Activated CD4-positive, alpha-beta T cell treated with anti-CD3 and anti-CD28 coated beads for 4 hours (primary cell): ENCODE data around the gene PLXNA4.

Experiments used
- DNase-seq, 2 donors: peaks; one replicate each; pipeline ENCODE4 v3.0.0-alpha.2; 2020

The PLXNA4 gene

DNA sequence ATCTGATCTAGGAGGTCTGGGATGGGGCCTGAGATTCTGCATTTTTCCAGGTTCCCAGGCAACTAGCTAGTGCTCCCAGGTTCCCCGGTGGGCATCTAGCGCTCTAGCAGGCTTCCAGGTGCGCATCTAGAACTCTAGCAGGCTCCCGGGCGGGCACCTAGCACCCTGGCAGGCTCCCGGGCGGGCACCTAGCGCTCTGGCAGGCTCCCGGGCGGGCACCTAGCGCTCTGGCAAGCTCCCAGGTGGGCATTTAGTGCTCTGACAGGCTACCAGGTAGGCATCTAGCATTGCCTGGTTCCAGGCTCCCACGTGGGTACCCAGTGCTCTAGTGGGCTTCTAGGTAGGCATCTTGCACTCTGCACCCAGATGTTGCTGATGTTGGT is 414.7 kb downstream of the PLXNA4 start:
- DNase-seq = no peak

DNA sequence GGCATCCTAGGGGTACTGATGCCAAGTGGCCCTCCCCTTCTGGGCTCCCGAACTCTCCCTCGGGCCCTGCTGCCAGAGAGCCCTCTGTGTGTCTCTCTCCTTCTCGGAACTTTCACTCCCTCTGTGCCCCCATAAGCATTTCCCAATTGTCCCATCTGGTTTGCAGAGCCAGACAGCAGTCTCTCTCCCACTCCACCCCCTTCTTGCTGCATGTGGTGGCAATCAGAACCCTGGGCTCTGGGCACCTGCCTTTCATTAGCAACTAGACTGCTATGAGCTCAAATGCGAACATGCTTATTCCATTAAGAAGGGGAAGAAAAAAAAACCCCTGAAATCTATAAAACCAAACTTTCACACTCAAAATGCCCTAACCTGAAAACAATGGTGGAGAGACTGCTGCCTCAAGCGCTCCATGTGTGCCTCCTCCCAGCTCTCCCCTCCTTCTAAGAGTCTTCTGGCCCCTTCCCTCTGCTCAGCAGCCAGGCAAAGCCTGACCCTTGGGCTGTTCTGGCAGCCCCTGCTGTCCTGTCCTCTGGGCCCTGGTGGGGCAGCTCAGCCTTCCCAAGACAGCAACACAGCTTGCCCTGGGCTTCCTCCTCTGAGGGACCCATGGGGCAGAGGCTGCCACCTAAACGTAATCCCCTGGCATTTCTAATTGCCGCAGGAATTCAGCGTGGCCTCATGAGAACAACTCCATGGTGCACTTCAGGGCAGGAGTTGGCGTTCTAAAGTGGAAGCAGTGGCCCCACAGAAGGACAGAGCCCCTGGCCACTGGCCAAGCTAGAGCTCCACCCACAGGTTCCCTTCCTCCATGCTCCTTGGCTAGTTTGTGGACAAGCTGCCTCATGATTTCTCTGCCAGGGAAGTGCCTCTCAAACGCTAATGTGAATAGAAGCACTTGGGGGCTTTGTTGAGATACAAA is 415.4 kb downstream of the PLXNA4 start:
- DNase-seq = no peak

DNA sequence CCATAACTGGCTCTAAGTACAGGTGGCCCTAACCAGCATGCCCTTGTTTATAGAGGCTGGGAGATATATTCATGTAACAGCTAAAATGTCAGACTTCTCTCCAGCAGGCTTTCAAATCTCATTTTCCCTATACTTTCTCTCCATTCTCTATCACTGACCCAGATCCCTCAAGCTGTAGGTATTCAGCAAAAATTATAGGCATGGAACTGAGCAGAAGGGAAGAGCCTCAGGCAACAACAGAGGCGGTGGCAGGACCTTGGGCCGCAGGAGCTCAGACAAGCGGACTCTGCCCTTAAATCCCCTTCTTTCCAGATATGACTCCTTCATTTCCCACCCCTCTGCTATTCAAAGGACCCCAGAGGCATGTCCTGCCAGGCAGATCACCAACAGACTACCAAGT is 417.4 kb downstream of the PLXNA4 start:
- no peak for DNase-seq

DNA sequence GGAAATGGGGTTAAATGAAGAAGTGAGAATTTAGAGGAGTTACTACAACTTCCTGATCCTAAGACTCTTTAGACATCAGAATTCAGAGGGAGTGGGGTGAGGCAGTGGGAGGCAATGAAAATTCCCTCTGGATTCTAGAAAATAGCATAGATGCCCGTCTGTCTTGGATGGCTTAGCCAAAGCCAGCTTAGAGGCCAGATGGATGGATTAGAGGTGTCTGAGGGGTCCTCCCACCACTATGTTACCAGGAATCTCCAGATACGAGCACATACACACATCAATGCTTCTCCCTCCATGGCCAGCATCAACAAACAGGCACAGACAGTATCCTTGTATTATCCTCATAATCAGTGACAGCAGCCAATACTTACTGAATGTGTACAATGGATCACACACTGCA is 418.1 kb downstream of the PLXNA4 start:
- DNase-seq = no peak

DNA sequence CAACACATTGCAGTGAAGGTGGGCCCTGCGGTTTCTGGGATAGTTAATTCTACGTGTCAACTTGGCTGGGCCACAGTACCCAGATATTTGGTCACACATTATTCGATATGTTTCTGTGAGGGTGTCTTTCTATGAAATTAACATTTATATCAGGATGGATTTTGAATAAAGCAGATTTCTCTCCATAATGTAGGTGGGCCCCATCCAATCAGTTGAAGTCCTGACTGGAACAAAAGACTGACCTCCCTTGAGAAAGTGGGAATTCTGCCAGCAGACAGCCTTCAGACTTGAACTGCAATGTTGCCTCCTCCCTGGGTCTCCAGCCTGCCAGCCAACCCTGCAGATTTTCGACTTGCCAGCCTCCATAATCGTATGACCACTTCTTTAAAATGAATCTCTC is 420.6 kb downstream of the PLXNA4 start:
- DNase-seq = no peak

DNA sequence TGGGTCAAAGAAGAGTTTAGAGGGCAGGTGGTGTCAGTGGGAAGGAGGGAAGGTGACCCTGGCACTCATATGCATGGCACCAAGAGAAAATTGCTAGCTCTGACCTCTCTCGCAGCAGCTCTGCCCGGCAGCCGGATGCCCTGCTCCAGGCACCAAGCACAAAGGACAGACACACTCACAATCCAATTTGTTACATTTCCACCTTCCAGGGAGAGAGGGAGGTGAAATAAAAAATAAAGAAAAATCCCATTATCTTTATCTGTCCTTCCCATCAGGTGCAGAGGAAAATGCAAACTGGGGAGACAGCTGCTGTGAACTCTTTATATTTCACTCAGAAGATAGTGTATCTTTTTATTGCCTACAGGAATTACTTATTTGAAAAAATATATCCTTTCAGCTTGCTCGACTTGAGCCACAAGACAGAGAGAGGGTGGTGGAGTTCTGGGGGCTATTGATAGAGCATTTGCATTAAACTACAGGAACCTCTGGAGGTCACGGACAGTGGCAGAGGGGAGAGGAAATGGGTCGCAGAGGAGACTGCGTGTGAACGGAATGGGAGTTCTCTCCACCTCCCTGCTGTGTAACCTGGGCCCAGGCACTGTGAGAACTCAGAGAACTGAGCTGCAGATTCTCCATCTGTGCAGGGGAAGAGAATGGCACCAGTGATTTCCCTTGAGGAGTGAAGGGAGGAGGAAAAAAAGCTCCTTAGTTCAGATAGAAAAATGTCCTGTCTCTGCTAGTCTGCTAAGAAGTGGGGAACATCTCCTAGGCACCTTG is 421.4 kb downstream of the PLXNA4 start:
- no peak for DNase-seq

DNA sequence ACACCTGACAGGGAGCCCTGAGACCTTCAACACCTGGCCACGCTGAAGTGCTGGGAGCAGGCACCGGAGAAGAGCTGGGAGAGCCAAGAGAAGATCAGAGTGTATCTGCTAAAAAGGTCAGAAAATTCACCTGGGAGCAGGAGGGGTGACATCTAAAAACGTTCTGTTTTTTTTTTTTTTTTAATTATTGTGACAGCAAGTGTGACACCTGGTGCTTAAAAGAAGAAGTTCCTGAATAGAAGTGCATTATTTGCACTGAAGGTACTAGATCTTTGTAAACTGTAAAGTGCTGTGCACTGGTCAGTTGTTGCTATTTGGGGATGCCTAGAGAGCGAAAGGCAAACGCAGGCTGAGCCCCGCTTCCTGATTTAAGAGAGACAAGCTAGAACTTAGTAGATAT is 422.0 kb downstream of the PLXNA4 start:
- DNase-seq = no peak

DNA sequence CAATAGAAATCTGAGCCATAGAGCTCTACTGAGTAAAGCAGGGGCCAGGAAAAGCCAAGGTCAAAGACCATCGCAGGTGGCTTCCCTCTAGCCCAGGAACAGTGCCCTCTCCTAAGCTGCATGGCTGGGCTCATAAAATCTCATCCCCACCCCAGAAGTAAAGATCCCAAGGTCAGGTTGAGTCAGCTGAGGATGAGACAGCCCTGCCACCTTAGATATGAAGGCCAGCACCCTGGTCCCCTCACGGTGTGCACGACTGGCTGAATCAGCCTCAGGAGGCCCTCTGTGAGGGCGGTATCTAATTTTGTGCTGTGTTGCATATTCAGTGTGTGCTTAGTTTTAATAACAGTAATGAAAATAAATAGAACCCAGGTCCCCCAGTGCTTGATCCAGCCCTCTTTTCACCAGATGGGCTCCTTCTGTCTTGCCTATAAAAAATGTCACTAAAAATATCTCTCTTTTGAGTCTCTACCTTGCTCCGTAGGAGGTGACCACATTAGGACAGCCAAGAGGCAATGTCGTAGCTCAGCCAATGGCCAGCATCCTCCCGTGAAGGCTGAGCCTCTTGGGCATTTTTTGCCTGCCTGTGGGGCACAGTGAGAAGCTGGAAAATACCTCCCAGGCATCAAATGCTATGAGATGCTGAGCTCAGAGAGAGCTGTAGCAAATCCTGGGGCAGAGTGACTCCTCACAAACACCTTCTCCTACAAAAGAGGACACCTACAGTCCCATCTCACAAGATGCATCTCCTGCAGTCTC is 424.0 kb downstream of the PLXNA4 start:
- DNase-seq = no peak

DNA sequence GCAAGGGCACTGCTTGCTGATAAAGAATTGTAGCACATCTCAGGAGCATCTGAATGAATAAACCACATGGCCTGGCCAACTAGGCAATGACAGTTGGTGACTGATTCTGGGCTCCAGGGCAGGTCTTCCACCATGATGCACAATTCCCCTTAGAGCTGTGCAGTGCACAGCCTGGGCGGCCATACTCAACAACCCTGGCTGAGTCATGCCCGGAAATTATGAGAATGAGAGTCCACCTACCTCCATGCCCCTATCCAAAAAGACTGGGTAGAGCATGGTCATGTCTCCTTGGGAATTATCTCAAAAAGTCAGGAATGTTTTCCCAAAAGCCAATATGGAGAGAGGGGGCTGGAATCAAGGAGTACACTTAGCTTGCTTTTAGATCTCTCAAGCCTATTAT is 425.6 kb downstream of the PLXNA4 start:
- no peak for DNase-seq

DNA sequence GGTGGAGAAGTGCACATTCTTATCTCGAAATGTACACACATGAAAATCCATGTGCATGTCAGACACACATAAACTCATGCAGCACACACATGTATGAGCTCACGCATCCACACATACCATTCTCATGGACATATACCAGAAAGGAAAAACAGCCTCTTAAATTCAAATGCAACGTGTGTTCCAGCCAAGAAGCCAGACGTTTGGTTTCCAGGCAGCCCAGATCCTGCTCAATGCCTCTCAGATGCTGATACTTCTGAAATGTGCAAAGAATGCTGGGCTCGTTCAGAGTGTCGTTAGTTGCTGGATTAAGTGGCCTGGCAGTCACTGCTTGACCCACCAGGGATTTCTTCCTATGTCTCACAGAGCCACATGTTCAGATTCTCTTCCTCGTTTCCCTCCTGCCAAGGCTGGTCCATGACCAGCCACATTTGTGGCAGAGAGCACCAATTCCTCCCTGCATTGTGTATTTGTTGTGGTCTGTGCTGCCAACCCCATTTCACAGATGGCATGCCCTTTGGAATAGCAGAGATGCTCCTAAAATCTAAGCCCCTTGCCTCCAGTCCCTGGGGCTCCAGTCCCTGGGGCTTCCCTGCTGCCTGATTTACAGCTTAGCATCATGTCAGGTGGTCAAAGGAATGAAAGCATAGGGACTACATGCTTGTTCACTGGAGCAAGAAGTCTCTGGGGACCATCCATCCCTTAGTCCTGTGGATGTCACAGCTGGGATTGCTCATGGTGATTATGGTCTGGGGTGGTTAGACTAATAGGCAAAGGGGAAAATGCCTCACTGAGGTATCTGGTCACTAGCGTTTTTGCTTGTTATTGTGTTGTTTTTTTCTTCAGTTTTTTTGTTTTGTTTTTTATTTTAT is 426.6 kb downstream of the PLXNA4 start:
- DNase-seq = no peak

DNA sequence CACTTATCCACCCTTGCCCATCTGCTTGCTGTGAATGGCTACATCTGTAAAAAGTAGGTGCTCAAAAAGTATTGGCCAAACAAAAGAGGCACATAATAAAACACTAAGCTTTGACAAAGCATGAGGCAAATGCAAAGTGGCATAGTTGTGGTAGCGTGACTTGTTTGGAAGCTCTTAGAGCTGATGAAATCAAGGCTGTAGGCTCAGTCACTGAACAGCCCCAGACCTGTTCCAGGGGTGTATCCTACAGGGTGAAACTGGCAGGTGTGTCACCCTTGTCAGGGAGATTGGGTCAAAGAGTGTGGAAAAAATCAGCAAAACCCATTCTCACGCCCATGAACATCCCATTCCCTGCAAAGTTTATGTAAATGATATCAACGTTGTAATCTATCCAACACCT is 427.4 kb downstream of the PLXNA4 start:
- no peak for DNase-seq

DNA sequence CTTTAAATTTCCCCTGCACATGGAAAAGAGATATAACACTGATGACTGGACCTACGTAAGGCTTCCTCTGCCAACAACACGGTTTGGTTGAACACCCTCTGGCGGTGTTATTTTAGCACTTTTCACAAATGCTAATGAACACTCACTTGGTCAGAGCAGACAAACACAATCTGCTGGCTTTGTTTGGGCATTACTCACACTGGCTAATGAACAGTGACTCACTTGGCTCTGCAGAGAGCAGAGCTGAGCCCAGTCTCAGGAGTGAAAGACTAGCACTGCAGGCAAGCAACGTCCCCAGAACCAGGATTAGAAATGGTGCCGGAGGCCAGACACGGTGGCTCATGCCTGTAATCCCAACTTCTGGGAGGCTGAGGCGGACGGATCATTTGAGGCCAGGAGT is 430.8 kb downstream of the PLXNA4 start:
- DNase-seq = no peak

DNA sequence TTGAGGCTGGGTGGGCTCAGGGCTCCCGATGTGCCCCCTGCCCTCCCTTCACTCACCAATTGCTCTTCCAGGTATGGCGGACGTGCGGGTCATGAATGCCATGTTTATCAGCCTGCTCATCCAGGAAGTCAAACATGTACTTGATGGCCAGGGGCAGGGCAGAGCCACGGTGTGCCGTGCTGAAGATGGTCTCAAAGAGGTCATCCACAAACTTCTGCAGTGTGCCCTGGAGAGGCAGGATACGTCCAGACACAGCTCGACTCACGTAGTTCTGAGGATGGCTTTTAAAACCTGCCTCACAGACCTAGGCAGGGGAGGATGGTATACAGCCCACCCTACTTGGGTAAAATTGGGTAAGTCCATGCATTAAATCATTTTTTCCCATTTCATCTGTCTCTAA is 431.2 kb downstream of the PLXNA4 start:
- DNase-seq = no peak

DNA sequence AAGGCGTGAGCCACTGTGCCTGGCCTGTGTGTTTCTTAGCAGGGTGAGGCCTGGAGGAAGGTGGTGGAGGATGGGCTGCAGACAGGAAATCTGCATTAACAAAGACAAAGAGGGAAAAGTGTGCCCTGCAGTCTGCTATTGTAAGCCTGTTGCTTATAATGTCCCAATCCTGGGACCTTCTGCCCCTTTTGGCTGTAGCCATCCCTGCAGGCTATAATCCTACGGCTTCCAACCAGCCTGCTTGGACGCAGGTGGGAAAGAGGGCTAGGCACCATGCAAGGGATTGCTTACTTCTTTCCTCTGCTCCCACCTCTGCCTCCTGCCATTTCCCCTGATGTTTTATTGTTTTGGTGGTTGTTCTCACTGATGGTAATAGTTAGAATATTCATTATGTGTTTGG is 434.3 kb downstream of the PLXNA4 start:
- no peak for DNase-seq

DNA sequence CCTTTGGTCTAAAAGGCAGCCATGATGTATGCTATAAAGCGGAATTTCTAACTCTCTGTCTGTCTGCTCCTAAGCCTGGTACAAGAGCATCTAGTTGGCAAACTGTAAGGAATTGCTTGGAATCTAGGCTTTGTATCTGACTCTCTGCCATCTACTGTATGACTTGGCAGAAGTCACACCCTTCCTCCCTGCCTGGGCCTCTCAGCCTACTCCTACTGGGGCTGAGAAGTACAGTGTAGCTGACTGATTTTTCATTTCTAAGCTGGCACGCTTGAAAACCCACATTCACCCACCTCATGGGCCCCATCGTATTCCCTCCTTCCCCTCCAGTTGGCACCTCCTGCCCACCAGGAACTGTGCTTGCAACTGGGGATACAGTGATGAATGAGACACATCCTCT is 435.2 kb downstream of the PLXNA4 start:
- DNase-seq = no peak

DNA sequence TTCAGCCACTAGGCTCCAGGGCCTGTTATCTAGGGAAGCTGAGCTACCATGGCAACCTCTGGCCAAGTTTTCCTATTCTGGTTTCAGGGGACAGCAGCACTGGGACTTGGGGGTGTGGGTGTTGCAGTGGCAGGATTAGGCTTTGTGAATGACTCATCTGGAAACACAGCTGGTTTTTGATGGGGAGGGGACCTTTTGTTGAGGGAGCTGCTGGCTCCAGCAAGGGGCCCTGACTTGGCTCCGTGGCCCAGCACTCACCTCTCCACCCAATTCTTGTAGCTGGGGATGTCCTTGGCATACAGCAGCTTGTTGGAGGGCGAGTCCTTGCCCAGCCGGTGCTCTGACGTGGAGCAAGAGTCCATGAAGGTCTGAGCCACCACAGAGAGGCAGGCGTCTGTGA is 435.9 kb downstream of the PLXNA4 start:
- no peak for DNase-seq

DNA sequence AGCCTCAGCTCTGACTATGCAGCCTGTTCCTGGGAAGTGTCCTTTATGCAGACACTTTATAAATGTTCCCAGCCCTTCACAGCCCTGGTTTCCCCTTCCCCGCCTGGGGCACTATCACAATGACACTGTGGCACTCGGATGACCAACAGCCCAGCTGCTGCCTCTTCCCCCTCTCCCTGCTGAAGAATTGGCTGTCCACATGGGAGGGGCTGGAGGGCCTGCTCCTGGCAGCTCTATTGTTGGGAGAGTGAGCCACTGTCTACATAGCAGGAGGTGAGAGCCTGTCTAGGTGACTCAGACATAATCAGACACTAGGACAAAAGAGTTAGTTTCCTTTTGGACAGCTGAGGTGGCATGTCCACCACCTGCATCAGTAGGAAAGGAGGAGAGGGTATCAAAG is 437.5 kb downstream of the PLXNA4 start:
- DNase-seq = no peak

DNA sequence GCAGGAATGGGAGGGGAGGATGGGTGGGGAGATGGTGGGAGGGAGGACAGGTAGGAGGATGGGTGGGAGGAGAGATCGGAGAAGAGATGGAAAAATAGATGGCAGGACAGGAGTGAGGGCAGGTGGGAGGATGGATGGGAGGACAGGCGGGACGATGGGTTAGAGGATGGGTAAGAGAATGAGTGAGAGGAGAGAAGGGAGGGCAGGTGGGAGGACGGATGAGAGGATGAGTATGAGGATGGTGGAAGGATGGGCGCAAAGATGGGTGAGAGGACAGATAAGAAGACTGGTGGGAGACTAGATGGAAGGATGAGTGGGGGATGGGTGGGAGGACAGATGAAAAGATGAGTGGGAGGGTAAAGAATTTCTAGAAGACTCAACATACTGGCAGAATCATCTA is 438.6 kb downstream of the PLXNA4 start:
- DNase-seq = no peak

DNA sequence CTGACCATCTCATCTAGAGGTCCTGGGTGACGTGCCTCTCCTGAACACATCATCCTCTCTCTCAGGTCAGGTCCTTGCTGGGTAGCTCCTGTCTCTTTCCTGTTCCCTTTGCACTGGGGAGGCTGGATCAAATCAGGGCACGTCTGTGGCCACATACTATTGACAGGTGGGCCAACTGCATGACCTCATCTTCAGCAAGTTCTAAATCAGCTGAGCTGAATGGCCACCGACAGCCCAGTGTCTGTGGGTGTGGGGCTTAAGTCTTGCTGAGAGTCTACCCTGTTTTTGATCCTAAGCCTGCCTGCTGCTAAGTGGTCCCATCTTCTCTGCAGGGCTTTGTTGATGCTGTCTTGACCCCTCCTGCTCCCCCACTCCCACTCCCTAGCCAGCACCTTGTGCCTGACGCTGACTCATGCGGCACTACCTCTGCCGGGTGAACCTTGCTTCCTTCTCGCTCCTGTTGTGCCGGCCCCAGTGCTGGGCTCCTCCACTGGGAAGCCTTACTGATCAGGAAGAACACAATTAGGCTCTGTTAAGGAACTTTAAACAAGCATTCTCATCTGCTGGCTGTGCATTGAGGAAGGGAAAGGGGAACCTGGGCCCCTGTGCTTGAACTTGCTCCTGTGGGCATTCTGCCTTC is 440.4 kb downstream of the PLXNA4 start:
- no peak for DNase-seq

DNA sequence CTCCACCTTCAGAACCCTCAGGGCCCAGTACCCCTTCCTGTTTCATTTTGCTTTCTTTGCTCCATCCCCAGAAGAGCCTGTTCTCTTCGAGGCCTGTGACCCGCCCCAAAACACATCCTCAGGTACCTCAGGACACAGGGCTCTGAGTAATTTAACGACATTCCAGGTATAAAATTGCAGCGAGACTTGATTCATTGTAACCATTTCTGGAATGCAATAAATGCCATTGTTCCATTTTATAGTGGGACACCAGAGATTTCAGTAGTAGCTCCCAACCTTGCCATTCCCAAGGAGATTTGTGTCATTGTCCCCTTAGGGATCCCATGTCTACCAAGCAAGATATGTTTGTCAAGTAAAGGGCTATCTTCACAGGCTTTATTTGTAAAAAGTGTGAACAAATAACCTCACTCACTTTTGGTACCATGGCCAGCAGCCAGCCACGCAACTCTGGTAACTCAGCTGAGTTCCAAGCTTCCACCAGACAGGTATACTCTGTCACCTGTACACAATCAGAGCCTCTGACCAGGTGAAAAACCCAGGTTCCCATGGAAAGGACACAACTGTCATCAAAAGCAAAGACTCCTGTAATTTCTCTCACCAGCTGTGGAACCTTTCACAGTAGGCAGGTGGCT is 441.3 kb downstream of the PLXNA4 start:
- DNase-seq = no peak

DNA sequence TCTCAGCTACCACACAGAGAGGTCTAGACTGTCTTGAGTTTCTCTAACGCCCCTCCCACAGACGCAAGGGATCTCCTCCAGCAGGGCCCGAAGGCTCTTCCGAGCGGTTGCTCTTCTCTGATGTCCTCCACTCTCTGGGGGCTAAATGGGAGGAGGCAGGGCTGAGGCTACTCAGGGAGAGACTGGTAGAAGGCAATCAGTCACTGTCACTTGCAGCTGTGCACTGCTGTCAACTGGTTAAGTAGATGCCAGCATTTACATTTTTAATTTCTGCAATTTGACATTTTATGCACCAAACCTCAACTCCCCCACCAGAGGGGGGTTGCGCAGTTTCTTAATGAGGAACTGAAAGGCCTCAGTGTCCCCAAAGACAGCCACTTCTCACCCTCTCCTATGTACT is 442.8 kb downstream of the PLXNA4 start:
- no peak for DNase-seq

DNA sequence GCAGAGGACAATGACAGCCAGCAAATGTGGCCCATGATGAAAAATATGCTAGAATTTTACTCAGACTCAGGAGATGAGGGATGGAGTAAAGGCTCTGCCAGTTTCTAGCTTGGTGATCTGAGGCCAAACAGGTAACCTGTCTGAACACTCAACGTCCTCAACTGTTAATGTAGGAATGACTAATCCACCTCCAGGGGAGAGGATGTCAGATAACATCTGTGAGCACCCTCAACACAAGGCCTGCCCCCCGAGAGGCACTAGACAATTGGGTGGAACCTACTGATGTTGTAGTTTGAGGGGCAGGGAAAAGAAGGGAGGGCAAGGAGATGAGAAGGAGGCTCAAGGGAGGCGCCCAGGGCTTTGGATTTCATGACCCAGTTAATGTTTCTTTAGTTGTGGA is 445.1 kb downstream of the PLXNA4 start:
- no peak for DNase-seq
